ENCODE results near the gene GPR62. TPM values are rescaled to one million over a fixed set of nuclear protein-coding genes. Genes with fewer than 3 reads are reported as not detected.
"Not testable (repeated sequence)": the region's sequence is repeated elsewhere in the genome, so short reads cannot be mapped to it uniquely, and the experiment has no call there.

Gene GPR62
- 0.14 TPM for polyA plus RNA-seq (2013, experiment 1 of 2; ENCODE audit: insufficient read length)
- polyA plus RNA-seq (2013, experiment 2 of 2; ENCODE audit: insufficient read length): not detected

- no peak for DNase-seq
These were observed at the start of gene GPR62 for GRCh38 chr3:51955175-51955892. TSS of gene GPR62 (plus strand) at chr3:51955381. CDS start at chr3:51955653, 272 bp downstream.

- DNase-seq: no peak
These were observed 47.2 kb upstream of the GPR62 start for GRCh38 chr3:51908026-51908425.

GRCh38 chr3:51916418-51916817, 38.8 kb upstream of the GPR62 start:
- DNase-seq: no peak

GRCh38 chr3:51921081-51921578, 34.1 kb upstream of the GPR62 start:
- no peak for DNase-seq

- no peak for DNase-seq
These were observed 27.9 kb upstream of the GPR62 start for GRCh38 chr3:51927061-51927977.

GRCh38 chr3:51928438-51928837, 26.7 kb upstream of the GPR62 start:
- no peak for DNase-seq

GRCh38 chr3:51928981-51929380, 26.2 kb upstream of the GPR62 start:
- DNase-seq: not testable (repeated sequence)

- DNase-seq: peak; percentile 9
These were observed 25.7 kb upstream of the GPR62 start for GRCh38 chr3:51929420-51930003.

- no peak for DNase-seq
These were observed 24.7 kb upstream of the GPR62 start for GRCh38 chr3:51930439-51930838.

GRCh38 chr3:51931756-51932155, 23.4 kb upstream of the GPR62 start:
- no peak for DNase-seq

GRCh38 chr3:51932471-51933370, 22.5 kb upstream of the GPR62 start:
- no peak for DNase-seq

- no peak for DNase-seq
These were observed 21.6 kb upstream of the GPR62 start for GRCh38 chr3:51933471-51934138.

GRCh38 chr3:51934139-51934850, 20.9 kb upstream of the GPR62 start:
- no peak for DNase-seq

GRCh38 chr3:51934991-51935885, 19.9 kb upstream of the GPR62 start:
- DNase-seq: no peak

GRCh38 chr3:51935886-51936755, 19.1 kb upstream of the GPR62 start:
- no peak for DNase-seq

GRCh38 chr3:51937014-51937413, 18.2 kb upstream of the GPR62 start:
- no peak for DNase-seq

GRCh38 chr3:51937611-51938450, 17.4 kb upstream of the GPR62 start:
- DNase-seq: no peak

Data from fibroblast of skin of back (primary cell).